Measurements from ENCODE around the gene PLPPR4.

The PLPPR4 gene

GRCh38 chr1:99227056-99227897 lies 37.0 kb upstream of the PLPPR4 start:
- in situ Hi-C loops (cut with HindIII; ENCODE audit: low pct_ligation_motif_present, low sequenced_read_pairs) = no loop called here
- no peak overlapping the region for H3K27ac ChIP-seq
- H3K27me3 ChIP-seq (replicated peaks) = no peaks in the 10 kb centered on the region
- no peak for DNase-seq
- H3K36me3 ChIP-seq (replicated peaks) = no peaks in the 10 kb centered on the region
- no peak overlapping the region for H3K4me3 ChIP-seq (ENCODE audit: low read depth, low read length)
- TF ChIP-seq CTCF (IDR thresholded peaks at IDR 0.05; ENCODE audit: low read depth, low read length, missing control alignments) = no peak

GRCh38 chr1:99228153-99228552 lies 36.1 kb upstream of the PLPPR4 start:
- no peaks in the 10 kb centered on the region for H3K27me3 ChIP-seq (replicated peaks)
- no peak overlapping the region for H3K27ac ChIP-seq
- no peak overlapping the region for H3K4me3 ChIP-seq (ENCODE audit: low read depth, low read length)
- TF ChIP-seq CTCF (IDR thresholded peaks at IDR 0.05; ENCODE audit: low read depth, low read length, missing control alignments) = no peak
- in situ Hi-C loops (cut with HindIII; ENCODE audit: low pct_ligation_motif_present, low sequenced_read_pairs) = no loop called here
- no peak for DNase-seq
- H3K36me3 ChIP-seq (replicated peaks) = no peaks in the 10 kb centered on the region

GRCh38 chr1:99229122-99229521 lies 35.2 kb upstream of the PLPPR4 start:
- H3K36me3 ChIP-seq (replicated peaks) = no peaks in the 10 kb centered on the region
- in situ Hi-C loops (cut with HindIII; ENCODE audit: low pct_ligation_motif_present, low sequenced_read_pairs) = no loop called here
- no peaks in the 10 kb centered on the region for H3K27me3 ChIP-seq (replicated peaks)
- H3K27ac ChIP-seq = no peak overlapping the region
- no peak overlapping the region for H3K4me3 ChIP-seq (ENCODE audit: low read depth, low read length)
- TF ChIP-seq CTCF (IDR thresholded peaks at IDR 0.05; ENCODE audit: low read depth, low read length, missing control alignments) = no peak
- DNase-seq = no peak

GRCh38 chr1:99230695-99231094 lies 33.6 kb upstream of the PLPPR4 start:
- in situ Hi-C loops (cut with HindIII; ENCODE audit: low pct_ligation_motif_present, low sequenced_read_pairs) = no loop called here
- no peak for DNase-seq
- Histone ChIP-seq H3K27ac (no peak overlapping the region), H3K36me3 (replicated peaks) (no peaks in the 10 kb centered on the region), H3K4me3 (ENCODE audit: low read depth, low read length) (no peak overlapping the region), H3K27me3 (replicated peaks) (no peaks in the 10 kb centered on the region)
- TF ChIP-seq CTCF (IDR thresholded peaks at IDR 0.05; ENCODE audit: low read depth, low read length, missing control alignments) = no peak

- no peaks in the 10 kb centered on the region for H3K27me3 ChIP-seq (replicated peaks)
- H3K36me3 ChIP-seq (replicated peaks) = no peaks in the 10 kb centered on the region
- H3K27ac ChIP-seq = no peak overlapping the region
- TF ChIP-seq CTCF (IDR thresholded peaks at IDR 0.05; ENCODE audit: low read depth, low read length, missing control alignments) = no peak
- in situ Hi-C loops (cut with HindIII; ENCODE audit: low pct_ligation_motif_present, low sequenced_read_pairs) = no loop called here
- no peak overlapping the region for H3K4me3 ChIP-seq (ENCODE audit: low read depth, low read length)
- no peak for DNase-seq
These were observed 32.1 kb upstream of the PLPPR4 start for GRCh38 chr1:99232172-99232571.

- Histone ChIP-seq H3K27ac (no peak overlapping the region), H3K36me3 (replicated peaks) (no peaks in the 10 kb centered on the region), H3K27me3 (replicated peaks) (no peaks in the 10 kb centered on the region), H3K4me3 (ENCODE audit: low read depth, low read length) (no peak overlapping the region)
- no peak for TF ChIP-seq CTCF (IDR thresholded peaks at IDR 0.05; ENCODE audit: low read depth, low read length, missing control alignments)
- in situ Hi-C loops (cut with HindIII; ENCODE audit: low pct_ligation_motif_present, low sequenced_read_pairs) = no loop called here
- no peak for DNase-seq
These were observed 30.8 kb upstream of the PLPPR4 start for GRCh38 chr1:99233446-99233845.
